ENCODE results near the gene DCC.

GRCh38 chr18:52427521-52428175 lies 87.7 kb downstream of the DCC start:
- TF ChIP-seq EZH2phosphoT487 (IDR thresholded peaks at IDR 0.05; ENCODE audit: insufficient read depth, low read depth) (no peak), EZH2 (IDR thresholded peaks at IDR 0.05; ENCODE audit: insufficient read depth, poor library complexity, severe bottlenecking) (no peak)
